ENCODE data around the gene LAMA4. TPM values are rescaled to one million over a fixed set of nuclear protein-coding genes. Genes with fewer than 3 reads are reported as not detected.

Gene LAMA4
- total RNA-seq, 1 experiment from 2014 or later = 0.72 TPM

DNA sequence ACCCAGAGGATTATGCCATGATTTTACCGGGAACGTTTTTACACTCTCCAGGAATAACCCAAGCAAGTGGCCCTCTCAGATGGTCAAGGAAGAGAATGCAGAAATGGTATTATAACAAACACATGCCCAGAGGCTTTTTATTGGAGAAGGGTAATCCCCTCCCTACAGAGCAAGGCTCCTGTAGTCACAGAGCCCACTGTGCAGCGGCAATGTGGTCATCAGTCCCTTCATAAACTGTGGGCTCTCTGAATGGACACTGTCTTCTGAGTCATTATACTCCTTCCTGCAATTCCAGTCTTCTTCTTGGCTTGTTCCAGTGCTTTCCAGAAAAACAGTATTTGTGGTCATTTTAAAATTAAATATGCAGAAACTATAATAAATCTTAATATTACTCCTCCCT is 74.7 kb downstream of the LAMA4 start:
- no peaks in the 10 kb centered on the region for H3K9me3 Mint-ChIP-seq (ENCODE audit: unreplicated experiment)

DNA sequence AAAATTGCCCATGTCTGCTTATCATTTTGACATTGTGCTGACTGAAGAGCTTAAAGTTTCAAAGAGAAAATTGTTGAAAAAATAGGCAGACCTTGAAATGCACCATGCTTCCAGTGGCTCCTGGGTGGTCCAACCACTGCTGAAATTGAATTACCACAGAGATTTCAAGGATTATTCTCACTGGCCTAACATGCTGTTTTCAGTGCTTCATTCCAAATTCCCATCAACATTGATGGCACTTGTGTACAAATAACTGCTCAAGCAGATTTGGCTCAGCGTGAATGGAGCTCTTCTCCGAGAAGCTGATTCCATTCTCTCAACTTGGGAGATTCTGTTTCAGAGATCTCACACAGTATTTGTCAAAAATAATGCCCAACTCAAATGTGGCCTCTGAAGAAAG is 75.5 kb downstream of the LAMA4 start:
- intact Hi-C loops (cut with micrococcal nuclease) = no loop called here
- POLR2A ChIA-PET = interaction anchor here (3.0 kb wide), 1 partner anchor 132 kb away, joined by 19 read pairs; no protein-coding TSS in a partner anchor
- no TSS peak for BruUV-seq (replicated peaks)
- H3K4me3 Mint-ChIP-seq (ENCODE audit: unreplicated experiment) = no peak overlapping the region
- TF ChIP-seq, protein P1, sequence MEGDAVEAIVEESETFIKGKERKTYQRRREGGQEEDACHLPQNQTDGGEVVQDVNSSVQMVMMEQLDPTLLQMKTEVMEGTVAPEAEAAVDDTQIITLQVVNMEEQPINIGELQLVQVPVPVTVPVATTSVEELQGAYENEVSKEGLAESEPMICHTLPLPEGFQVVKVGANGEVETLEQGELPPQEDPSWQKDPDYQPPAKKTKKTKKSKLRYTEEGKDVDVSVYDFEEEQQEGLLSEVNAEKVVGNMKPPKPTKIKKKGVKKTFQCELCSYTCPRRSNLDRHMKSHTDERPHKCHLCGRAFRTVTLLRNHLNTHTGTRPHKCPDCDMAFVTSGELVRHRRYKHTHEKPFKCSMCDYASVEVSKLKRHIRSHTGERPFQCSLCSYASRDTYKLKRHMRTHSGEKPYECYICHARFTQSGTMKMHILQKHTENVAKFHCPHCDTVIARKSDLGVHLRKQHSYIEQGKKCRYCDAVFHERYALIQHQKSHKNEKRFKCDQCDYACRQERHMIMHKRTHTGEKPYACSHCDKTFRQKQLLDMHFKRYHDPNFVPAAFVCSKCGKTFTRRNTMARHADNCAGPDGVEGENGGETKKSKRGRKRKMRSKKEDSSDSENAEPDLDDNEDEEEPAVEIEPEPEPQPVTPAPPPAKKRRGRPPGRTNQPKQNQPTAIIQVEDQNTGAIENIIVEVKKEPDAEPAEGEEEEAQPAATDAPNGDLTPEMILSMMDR (IDR thresholded peaks at IDR 0.05; ENCODE audit: unreplicated experiment) = no peak
- H3K36me3 Mint-ChIP-seq (ENCODE audit: insufficient read depth, unreplicated experiment) = no peaks in the 10 kb centered on the region
- DNase-seq (ENCODE audit: unreplicated experiment) = no peak
- CTCF ChIA-PET = interaction anchor here (0.6 to 7.6 kb wide), 15 partner anchors 10 to 1703 kb away, joined by 3 to 140 read pairs (median 5); no protein-coding TSS in a partner anchor
- H3K27ac Mint-ChIP-seq (ENCODE audit: low read depth, unreplicated experiment) = no peak overlapping the region
- peaks cover 5% of the 10 kb centered on the region for H3K4me1 Mint-ChIP-seq (ENCODE audit: insufficient read depth, unreplicated experiment)
- no peaks in the 10 kb centered on the region for H3K9me3 Mint-ChIP-seq (ENCODE audit: unreplicated experiment)
- no peaks in the 10 kb centered on the region for H3K27me3 Mint-ChIP-seq (ENCODE audit: insufficient read depth, unreplicated experiment)

More for the DNA sequence above, 74.7 kb downstream of the LAMA4 start:
- intact Hi-C loops (cut with micrococcal nuclease) = loop anchor here (1.0 kb wide), 3 partner anchors 103 to 1730 kb away; no protein-coding TSS in a partner anchor
- ChIA-PET CTCF (interaction anchor here (0.6 to 7.6 kb wide), 37 partner anchors 9 to 1758 kb away, joined by 3 to 140 read pairs (median 6); no protein-coding TSS in a partner anchor), POLR2A (interaction anchor here (0.6 to 3.0 kb wide), 5 partner anchors 14 to 135 kb away, joined by 3 to 19 read pairs (median 3); no protein-coding TSS in a partner anchor)
- DNase-seq (ENCODE audit: unreplicated experiment) = no peak
- Mint-ChIP-seq H3K4me1 (ENCODE audit: insufficient read depth, unreplicated experiment) (peaks cover 5% of the 10 kb centered on the region), H3K27ac (ENCODE audit: low read depth, unreplicated experiment) (no peak overlapping the region), H3K36me3 (ENCODE audit: insufficient read depth, unreplicated experiment) (no peaks in the 10 kb centered on the region), H3K4me3 (ENCODE audit: unreplicated experiment) (no peak overlapping the region), H3K27me3 (ENCODE audit: insufficient read depth, unreplicated experiment) (no peaks in the 10 kb centered on the region)
- TF ChIP-seq, protein P1 (IDR thresholded peaks at IDR 0.05; ENCODE audit: unreplicated experiment) = no peak
- no TSS peak for BruUV-seq (replicated peaks)

- Mint-ChIP-seq H3K9me3 (ENCODE audit: unreplicated experiment) (no peaks in the 10 kb centered on the region), H3K27me3 (ENCODE audit: insufficient read depth, unreplicated experiment) (no peaks in the 10 kb centered on the region), H3K4me3 (ENCODE audit: unreplicated experiment) (no peak overlapping the region), H3K36me3 (ENCODE audit: insufficient read depth, unreplicated experiment) (no peaks in the 10 kb centered on the region), H3K4me1 (ENCODE audit: insufficient read depth, unreplicated experiment) (peaks cover 5% of the 10 kb centered on the region), H3K27ac (ENCODE audit: low read depth, unreplicated experiment) (no peak overlapping the region)
- no peak for DNase-seq (ENCODE audit: unreplicated experiment)
- BruUV-seq (replicated peaks) = no TSS peak
- ChIA-PET CTCF (interaction anchor here (0.8 to 7.6 kb wide), 4 partner anchors 14 to 136 kb away, joined by 3 to 140 read pairs (median 7); no protein-coding TSS in a partner anchor), POLR2A (interaction anchor here (1.5 kb wide), 1 partner anchor 27 kb away, joined by 3 read pairs; no protein-coding TSS in a partner anchor)
- TF ChIP-seq, protein P1 (IDR thresholded peaks at IDR 0.05; ENCODE audit: unreplicated experiment) = no peak
- intact Hi-C loops (cut with micrococcal nuclease) = no loop called here
Measured at GRCh38 chr6:112177092-112177491, 77.3 kb downstream of the LAMA4 start.

DNA sequence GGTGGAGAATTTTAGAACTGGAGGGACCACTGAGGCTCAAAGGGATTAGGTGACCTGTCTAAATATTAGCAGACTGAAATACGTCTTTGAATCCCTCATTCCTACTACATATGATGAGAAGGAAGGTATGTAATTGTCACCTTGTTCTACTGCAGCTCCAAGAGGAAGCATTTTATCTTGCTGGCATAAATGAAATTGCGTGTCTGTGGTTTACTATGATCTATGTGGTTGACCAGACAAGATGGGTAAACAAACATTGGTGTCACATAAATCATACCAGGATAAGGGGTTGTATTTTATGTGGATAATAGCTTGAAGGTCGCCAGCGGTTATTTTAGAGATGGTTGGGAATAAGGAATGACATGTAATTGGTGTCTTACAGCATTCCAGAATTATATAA is 78.2 kb downstream of the LAMA4 start:
- POLR2A ChIA-PET = interaction anchor here (1.5 kb wide), 1 partner anchor 28 kb away, joined by 3 read pairs; no protein-coding TSS in a partner anchor

More for the DNA sequence above, 78.2 kb downstream of the LAMA4 start:
- intact Hi-C loops (cut with micrococcal nuclease) = no loop called here
- no TSS peak for BruUV-seq (replicated peaks)
- Mint-ChIP-seq H3K27ac (ENCODE audit: low read depth, unreplicated experiment) (no peak overlapping the region), H3K9me3 (ENCODE audit: unreplicated experiment) (no peaks in the 10 kb centered on the region), H3K36me3 (ENCODE audit: insufficient read depth, unreplicated experiment) (no peaks in the 10 kb centered on the region), H3K27me3 (ENCODE audit: insufficient read depth, unreplicated experiment) (peaks cover 6% of the 10 kb centered on the region), H3K4me1 (ENCODE audit: insufficient read depth, unreplicated experiment) (peaks cover 5% of the 10 kb centered on the region), H3K4me3 (ENCODE audit: unreplicated experiment) (no peak overlapping the region)
- TF ChIP-seq, protein P1 (IDR thresholded peaks at IDR 0.05; ENCODE audit: unreplicated experiment) = no peak
- DNase-seq (ENCODE audit: unreplicated experiment) = no peak
- CTCF ChIA-PET = interaction anchor here (0.6 to 7.6 kb wide), 10 partner anchors 12 to 196 kb away, joined by 3 to 140 read pairs (median 4); no protein-coding TSS in a partner anchor
